ENCODE results near the gene ADCY6. TPM values are rescaled to one million over a fixed set of nuclear protein-coding genes. Genes with fewer than 3 reads are reported as not detected.

ADCY6 gene
- total and polyA plus RNA-seq, 2 donors (not counting 3 experiments of a cell fraction or from before 2014, with no cell fraction given) = 37.0 to 46.2 TPM

- Histone ChIP-seq H3K36me3 (ENCODE audit: control insufficient read depth in 2 of 2, extremely low read depth in 1 of 2, insufficient read depth in 2 of 2, low read length in 2 of 2) (peaks cover 31 to 52% of the 10 kb centered on the region in 2 experiments), H3K9me1 (replicated peaks; ENCODE audit: control insufficient read depth, extremely low read depth, insufficient read depth, low read length) (no peaks in the 10 kb centered on the region), H3K4me3 (replicated peaks in 1 of 3; ENCODE audit: insufficient read depth in 1 of 3, low read depth in 1 of 3, low read length in 3 of 3) (no peak overlapping the region), H3K27me3 (ENCODE audit: control insufficient read depth in 2 of 2, insufficient read depth in 2 of 2, low read length in 2 of 2) (no peaks in the 10 kb centered on the region), H3K9me3 (replicated peaks; ENCODE audit: control insufficient read depth, insufficient read depth, low read length) (no peaks in the 10 kb centered on the region), H3K79me2 (ENCODE audit: control insufficient read depth, insufficient read depth, low read length) (no peaks in the 10 kb centered on the region), H3K27ac (ENCODE audit: insufficient read depth, low read depth, low read length) (no peak overlapping the region), H2AFZ (ENCODE audit: low read depth, low read length) (no peak overlapping the region), H3K9ac (replicated peaks; ENCODE audit: extremely low read depth, insufficient read depth, low read length) (no peak overlapping the region), H3K4me1 (ENCODE audit: control insufficient read depth, extremely low read depth, insufficient read depth, low read length) (no peaks in the 10 kb centered on the region), H3K4me2 (ENCODE audit: insufficient read depth, low read length) (no peak overlapping the region), H4K20me1 (replicated peaks; ENCODE audit: control insufficient read depth, extremely low read depth, insufficient read depth, low read length) (no peaks in the 10 kb centered on the region)
- DNase-seq (ENCODE audit: low read depth, low spot score) = no peak
- dilution Hi-C loops (cut with MboI; ENCODE audit: extremely low pct_ligation_motif_present, low sequenced_read_pairs) (no loop called here), intact Hi-C loops (cut with micrococcal nuclease) (no loop called here)
- no peak for FAIRE-seq
- ChIA-PET CTCF (interaction anchor here (1.2 kb wide), 1 partner anchor 66 kb away, joined by 4 read pairs; a partner anchor contains a TSS), POLR2A (no interaction called here)
- no TSS peak for BruUV-seq (replicated peaks)
- no peak for TF ChIP-seq MYC (IDR thresholded peaks at IDR 0.05; ENCODE audit: low read depth, low read length)
- no peak for TF ChIP-seq POLR2A (IDR thresholded peaks at IDR 0.05; ENCODE audit: low read depth, low read length)
- no peak for TF ChIP-seq EZH2 (IDR thresholded peaks at IDR 0.05; ENCODE audit: borderline replicate concordance, low read depth, low read length, severe bottlenecking)
Measured at GRCh38 chr12:48838048-48838447, 49.2 kb upstream of the ADCY6 start.

GRCh38 chr12:48832321-48833060, 43.6 kb upstream of the ADCY6 start:
- H3K9me3 ChIP-seq (replicated peaks; ENCODE audit: control insufficient read depth, insufficient read depth, low read length) = no peaks in the 10 kb centered on the region
- TF ChIP-seq CTCF (IDR thresholded peaks at IDR 0.05; ENCODE audit: extremely low read depth in 1 of 2, insufficient read depth in 1 of 2, low read depth in 1 of 2, low read length in 2 of 2) = no peak
- TF ChIP-seq FOS (IDR thresholded peaks at IDR 0.05; ENCODE audit: borderline replicate concordance, insufficient read depth, low read length) = no peak
- no peak for TF ChIP-seq MYC (IDR thresholded peaks at IDR 0.05; ENCODE audit: low read depth, low read length)
- TF ChIP-seq EZH2 (IDR thresholded peaks at IDR 0.05; ENCODE audit: borderline replicate concordance, low read depth, low read length, severe bottlenecking) = no peak
- intact Hi-C loops (cut with micrococcal nuclease) (no loop called here), dilution Hi-C loops (cut with MboI; ENCODE audit: extremely low pct_ligation_motif_present, low sequenced_read_pairs) (no loop called here)
- FAIRE-seq (no peak), DNase-seq (ENCODE audit: low read depth, low spot score) (no peak)
- BruUV-seq (replicated peaks) = no TSS peak
- H3K4me2 ChIP-seq (ENCODE audit: insufficient read depth, low read length) = no peak overlapping the region
- no peak overlapping the region for H2AFZ ChIP-seq (ENCODE audit: low read depth, low read length)
- H3K27ac ChIP-seq (ENCODE audit: insufficient read depth, low read depth, low read length) = no peak overlapping the region
- no peaks in the 10 kb centered on the region for H3K27me3 ChIP-seq (ENCODE audit: control insufficient read depth in 2 of 2, insufficient read depth in 2 of 2, low read length in 2 of 2)
- H3K4me3 ChIP-seq (replicated peaks in 1 of 3; ENCODE audit: insufficient read depth in 1 of 3, low read depth in 1 of 3, low read length in 3 of 3) = no peak overlapping the region
- no peaks in the 10 kb centered on the region for H3K79me2 ChIP-seq (ENCODE audit: control insufficient read depth, insufficient read depth, low read length)
- H3K36me3 ChIP-seq (ENCODE audit: control insufficient read depth in 2 of 2, extremely low read depth in 1 of 2, insufficient read depth in 2 of 2, low read length in 2 of 2) = peaks cover 31 to 78% of the 10 kb centered on the region in 2 experiments
- POLR2A ChIA-PET = no interaction called here
- no peaks in the 10 kb centered on the region for H3K4me1 ChIP-seq (ENCODE audit: control insufficient read depth, extremely low read depth, insufficient read depth, low read length)
- no peaks in the 10 kb centered on the region for H4K20me1 ChIP-seq (replicated peaks; ENCODE audit: control insufficient read depth, extremely low read depth, insufficient read depth, low read length)
- CTCF ChIA-PET = no interaction called here
- no peaks in the 10 kb centered on the region for H3K9me1 ChIP-seq (replicated peaks; ENCODE audit: control insufficient read depth, extremely low read depth, insufficient read depth, low read length)
- H3K9ac ChIP-seq (replicated peaks; ENCODE audit: extremely low read depth, insufficient read depth, low read length) = no peak overlapping the region
